ENCODE results near the gene TMEM50B.

The TMEM50B gene

DNA sequence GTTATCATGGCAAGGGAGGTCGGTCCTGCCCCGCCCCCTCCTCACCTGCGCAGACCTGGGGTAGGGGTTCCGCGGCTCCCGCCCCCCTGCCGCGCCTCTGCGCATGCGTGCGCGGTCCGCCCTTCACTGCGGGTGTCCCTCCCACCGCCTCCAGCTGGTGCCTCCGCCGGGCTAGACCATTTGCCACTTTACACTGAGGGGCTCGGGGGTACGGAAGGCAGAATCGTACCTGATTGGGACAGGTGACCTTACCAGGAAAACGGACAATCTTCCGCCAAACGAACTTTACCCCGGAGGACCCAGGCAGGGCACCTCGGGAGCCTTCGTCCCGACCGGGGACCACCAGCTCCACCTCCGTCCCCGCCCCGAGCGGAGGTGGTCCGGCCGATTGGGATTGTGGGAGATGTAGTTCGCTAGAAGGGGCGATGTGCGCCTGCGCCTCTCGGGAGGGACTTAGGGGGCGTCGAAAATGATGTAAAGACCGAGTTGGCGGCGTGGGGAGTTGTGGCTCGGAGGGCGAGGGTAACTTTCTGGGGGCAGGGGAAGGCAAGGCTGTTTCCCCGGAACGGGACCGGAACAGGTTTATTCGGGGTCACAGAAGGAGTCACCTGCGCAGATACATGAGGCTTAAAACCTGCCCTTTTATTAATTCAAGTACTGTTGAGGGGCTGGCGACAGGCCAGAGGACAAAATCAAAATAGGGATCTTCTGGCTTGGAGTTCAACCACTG is 11.8 kb upstream of the TMEM50B start, which contains the start of gene DNAJC28:
Gene DNAJC28, minus strand, starts transcription at position 344 of the 730 bp plus-strand sequence. CDS start 2,323 bp downstream, outside the sequence.
- peak; percentile 78 to 90 for DNase-seq (ENCODE audit: low read depth in 1 of 2, low spot score in 1 of 2)
- no peaks in the 10 kb centered on the region for H3K27me3 ChIP-seq (ENCODE audit: insufficient read depth, poor library complexity, severe bottlenecking)
- TF ChIP-seq, protein P1, sequence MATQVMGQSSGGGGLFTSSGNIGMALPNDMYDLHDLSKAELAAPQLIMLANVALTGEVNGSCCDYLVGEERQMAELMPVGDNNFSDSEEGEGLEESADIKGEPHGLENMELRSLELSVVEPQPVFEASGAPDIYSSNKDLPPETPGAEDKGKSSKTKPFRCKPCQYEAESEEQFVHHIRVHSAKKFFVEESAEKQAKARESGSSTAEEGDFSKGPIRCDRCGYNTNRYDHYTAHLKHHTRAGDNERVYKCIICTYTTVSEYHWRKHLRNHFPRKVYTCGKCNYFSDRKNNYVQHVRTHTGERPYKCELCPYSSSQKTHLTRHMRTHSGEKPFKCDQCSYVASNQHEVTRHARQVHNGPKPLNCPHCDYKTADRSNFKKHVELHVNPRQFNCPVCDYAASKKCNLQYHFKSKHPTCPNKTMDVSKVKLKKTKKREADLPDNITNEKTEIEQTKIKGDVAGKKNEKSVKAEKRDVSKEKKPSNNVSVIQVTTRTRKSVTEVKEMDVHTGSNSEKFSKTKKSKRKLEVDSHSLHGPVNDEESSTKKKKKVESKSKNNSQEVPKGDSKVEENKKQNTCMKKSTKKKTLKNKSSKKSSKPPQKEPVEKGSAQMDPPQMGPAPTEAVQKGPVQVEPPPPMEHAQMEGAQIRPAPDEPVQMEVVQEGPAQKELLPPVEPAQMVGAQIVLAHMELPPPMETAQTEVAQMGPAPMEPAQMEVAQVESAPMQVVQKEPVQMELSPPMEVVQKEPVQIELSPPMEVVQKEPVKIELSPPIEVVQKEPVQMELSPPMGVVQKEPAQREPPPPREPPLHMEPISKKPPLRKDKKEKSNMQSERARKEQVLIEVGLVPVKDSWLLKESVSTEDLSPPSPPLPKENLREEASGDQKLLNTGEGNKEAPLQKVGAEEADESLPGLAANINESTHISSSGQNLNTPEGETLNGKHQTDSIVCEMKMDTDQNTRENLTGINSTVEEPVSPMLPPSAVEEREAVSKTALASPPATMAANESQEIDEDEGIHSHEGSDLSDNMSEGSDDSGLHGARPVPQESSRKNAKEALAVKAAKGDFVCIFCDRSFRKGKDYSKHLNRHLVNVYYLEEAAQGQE (IDR thresholded peaks at IDR 0.05; ENCODE audit: insufficient replicate concordance, low read depth) = no peak
- TF ChIP-seq CTCF (IDR thresholded peaks at IDR 0.05; ENCODE audit: insufficient read depth, low read length) = no peak
- no peak for TF ChIP-seq SPI1 (IDR thresholded peaks at IDR 0.05; ENCODE audit: borderline replicate concordance, low read depth)
- TF ChIP-seq POLR2AphosphoS5 (IDR thresholded peaks at IDR 0.05; ENCODE audit: low read depth) = no peak
- TF ChIP-seq GABPA (IDR thresholded peaks at IDR 0.05; ENCODE audit: low read depth) = no peak
- H3K4me3 ChIP-seq (replicated peaks; ENCODE audit: insufficient read depth, low read length) = peak within 1 kb of the TSS; percentile 73
- H3K27ac ChIP-seq (replicated peaks) = peak within 1 kb of the TSS; percentile 55

GRCh38 chr21:33490991-33491372 is 11.2 kb upstream of the TMEM50B start:
- Histone ChIP-seq H3K27me3 (ENCODE audit: insufficient read depth, poor library complexity, severe bottlenecking) (no peaks in the 10 kb centered on the region), H3K4me3 (replicated peaks; ENCODE audit: insufficient read depth, low read length) (peak overlapping the region; percentile 73), H3K27ac (replicated peaks) (peak overlapping the region; percentile 55)
- no peak for TF ChIP-seq GABPA (IDR thresholded peaks at IDR 0.05; ENCODE audit: low read depth)
- no peak for TF ChIP-seq SPI1 (IDR thresholded peaks at IDR 0.05; ENCODE audit: borderline replicate concordance, low read depth)
- TF ChIP-seq, protein P1 (IDR thresholded peaks at IDR 0.05; ENCODE audit: insufficient replicate concordance, low read depth) = no peak
- no peak for TF ChIP-seq CTCF (IDR thresholded peaks at IDR 0.05; ENCODE audit: insufficient read depth, low read length)
- TF ChIP-seq POLR2AphosphoS5 (IDR thresholded peaks at IDR 0.05; ENCODE audit: low read depth) = no peak
- DNase-seq (ENCODE audit: low read depth in 1 of 2, low spot score in 1 of 2) = no peak

- H3K27me3 ChIP-seq (ENCODE audit: insufficient read depth, poor library complexity, severe bottlenecking) = no peaks in the 10 kb centered on the region
- H3K4me3 ChIP-seq (replicated peaks; ENCODE audit: insufficient read depth, low read length) = no peak overlapping the region
- no peak for DNase-seq (ENCODE audit: low read depth in 1 of 2, low spot score in 1 of 2)
- no peak overlapping the region for H3K27ac ChIP-seq (replicated peaks)
- no peak for TF ChIP-seq POLR2AphosphoS5 (IDR thresholded peaks at IDR 0.05; ENCODE audit: low read depth)
Observed at GRCh38 chr21:33488936-33489335, 9.2 kb upstream of the TMEM50B start.

- no peak for TF ChIP-seq CTCF (IDR thresholded peaks at IDR 0.05; ENCODE audit: insufficient read depth, low read length)
- no peak for TF ChIP-seq POLR2AphosphoS5 (IDR thresholded peaks at IDR 0.05; ENCODE audit: low read depth)
- TF ChIP-seq, protein P1 (IDR thresholded peaks at IDR 0.05; ENCODE audit: insufficient replicate concordance, low read depth) = no peak
- no peak for TF ChIP-seq SPI1 (IDR thresholded peaks at IDR 0.05; ENCODE audit: borderline replicate concordance, low read depth)
- Histone ChIP-seq H3K4me3 (replicated peaks; ENCODE audit: insufficient read depth, low read length) (no peak overlapping the region), H3K27me3 (ENCODE audit: insufficient read depth, poor library complexity, severe bottlenecking) (no peaks in the 10 kb centered on the region), H3K27ac (replicated peaks) (no peak overlapping the region)
- DNase-seq (ENCODE audit: low read depth in 1 of 2, low spot score in 1 of 2) = no peak
Observed at GRCh38 chr21:33487996-33488395, 8.2 kb upstream of the TMEM50B start.
